ENCODE measurements around the gene CDCA3. TPM values are rescaled to one million over a fixed set of nuclear protein-coding genes. Genes with fewer than 3 reads are reported as not detected.
A peak's percentile ranks its signal among the peaks of the same experiment; 100 is the strongest.

The CDCA3 gene
- total RNA-seq, 1 donor from 2014 or later = 3.5 TPM

DNA sequence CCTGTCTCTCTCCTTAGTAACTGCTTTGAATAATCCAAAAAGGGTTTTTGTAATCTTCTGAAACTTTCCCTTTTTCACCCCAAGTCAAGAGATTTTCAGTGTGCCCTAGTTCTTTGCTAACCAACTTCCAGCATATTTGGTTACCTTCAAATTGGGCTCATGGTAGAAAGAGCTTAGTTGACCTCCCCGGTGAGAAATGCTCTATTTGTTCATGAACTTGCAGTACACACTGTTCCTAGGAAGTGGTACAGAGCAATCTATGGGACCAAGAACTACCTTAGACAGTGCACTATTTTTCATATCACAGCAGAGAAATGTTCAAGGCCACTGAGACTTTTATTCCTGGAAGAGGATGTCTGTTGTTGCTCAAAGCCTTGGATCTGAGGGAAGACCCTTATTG, 2.5 kb upstream of the CDCA3 start:
- no peak for DNase-seq (ENCODE audit: low read depth)

DNA sequence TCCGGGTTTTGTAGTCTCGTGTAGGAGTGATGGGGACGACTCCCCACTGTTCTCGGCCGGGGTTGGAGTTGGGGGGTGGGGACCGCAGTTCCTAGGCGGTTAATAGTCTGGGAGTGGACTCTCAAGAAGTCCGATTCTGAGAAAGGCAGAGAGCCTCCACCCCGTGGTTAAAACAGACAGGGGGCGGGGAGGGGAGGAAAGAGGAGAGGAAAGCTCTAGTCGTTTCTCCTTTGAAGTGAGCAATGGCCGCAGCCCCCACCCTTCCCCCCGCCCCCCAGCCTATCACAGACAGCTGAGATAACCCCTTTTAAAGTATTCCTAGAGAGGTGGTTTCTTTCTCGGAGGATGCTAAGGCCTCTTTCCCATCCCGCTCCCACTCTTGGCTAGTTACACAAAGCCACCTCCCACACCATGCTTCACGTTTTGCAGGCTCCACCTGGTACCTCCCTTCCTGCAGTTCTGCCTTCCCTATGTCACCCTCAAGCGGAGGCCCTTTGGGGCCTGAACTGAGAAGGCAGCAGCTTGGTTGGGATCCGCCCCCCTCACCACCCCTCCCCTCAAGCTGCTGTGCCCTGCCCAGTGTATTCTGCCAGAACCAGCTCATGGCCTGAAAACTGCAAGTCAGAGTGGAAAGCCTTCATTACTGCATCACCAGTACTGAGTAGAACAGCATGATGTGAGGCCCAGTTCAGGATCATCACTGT, 1.7 kb upstream of the CDCA3 start:
- DNase-seq (ENCODE audit: low read depth) = peak; percentile 66

DNA sequence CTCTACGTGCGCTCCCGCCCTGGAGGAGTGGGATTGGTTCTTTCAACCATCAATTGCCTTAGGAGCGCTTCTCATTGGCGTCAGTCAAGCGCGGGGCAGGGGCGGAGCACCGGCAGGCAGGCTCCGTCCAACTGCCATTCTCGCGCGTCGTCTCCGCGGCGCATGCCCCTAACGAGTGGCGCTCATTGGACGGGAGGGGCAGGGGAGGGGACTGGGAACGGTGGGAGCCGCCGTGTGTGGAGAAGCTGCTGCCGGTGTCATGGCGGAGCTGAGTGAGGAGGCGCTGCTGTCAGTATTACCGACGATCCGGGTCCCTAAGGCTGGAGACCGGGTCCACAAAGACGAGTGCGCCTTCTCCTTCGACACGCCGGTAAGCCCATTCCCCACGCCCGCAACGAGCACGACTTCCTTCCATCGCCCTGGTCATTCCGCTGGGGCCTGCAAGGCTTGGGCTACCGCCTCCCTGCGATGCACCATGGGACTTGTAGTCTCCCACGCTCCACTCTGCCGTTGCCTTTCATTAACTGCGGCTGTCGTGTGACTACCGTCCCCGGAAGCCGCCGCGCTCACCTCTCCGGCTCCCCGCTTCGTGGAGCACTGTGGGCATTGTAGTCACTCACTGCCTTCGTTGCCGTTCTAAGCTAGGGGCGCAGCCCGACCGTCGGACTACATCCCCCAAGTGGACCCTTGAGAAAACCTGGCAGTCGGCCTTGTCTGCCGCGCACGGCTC, 1.0 kb upstream of the CDCA3 start, which contains the start of gene USP5:
Gene USP5 (plus strand): TSS at position 230 of the 730 bp plus-strand sequence. CDS start 30 bp downstream, at position 260.
- peak; percentile 100 for DNase-seq (ENCODE audit: low read depth)

DNA sequence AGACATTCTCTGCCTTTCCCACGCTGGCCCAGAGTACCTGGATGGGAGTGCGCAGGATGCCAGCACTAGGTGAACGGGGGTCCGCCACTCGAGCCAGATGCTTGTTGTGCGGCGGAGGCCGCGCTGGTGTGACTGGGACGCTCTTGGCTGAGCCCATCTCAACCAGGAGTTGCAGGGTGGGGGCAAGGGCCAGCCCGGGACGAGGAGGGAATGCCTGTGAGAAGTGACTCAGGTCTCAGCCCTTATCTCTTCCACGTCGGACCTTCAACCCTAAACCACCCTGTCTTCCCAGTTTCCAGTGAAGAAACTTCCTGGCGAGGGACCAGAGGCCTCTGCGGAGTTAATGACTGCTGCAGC, 312 bp downstream of the CDCA3 start:
- no peak for DNase-seq (ENCODE audit: low read depth)

DNA sequence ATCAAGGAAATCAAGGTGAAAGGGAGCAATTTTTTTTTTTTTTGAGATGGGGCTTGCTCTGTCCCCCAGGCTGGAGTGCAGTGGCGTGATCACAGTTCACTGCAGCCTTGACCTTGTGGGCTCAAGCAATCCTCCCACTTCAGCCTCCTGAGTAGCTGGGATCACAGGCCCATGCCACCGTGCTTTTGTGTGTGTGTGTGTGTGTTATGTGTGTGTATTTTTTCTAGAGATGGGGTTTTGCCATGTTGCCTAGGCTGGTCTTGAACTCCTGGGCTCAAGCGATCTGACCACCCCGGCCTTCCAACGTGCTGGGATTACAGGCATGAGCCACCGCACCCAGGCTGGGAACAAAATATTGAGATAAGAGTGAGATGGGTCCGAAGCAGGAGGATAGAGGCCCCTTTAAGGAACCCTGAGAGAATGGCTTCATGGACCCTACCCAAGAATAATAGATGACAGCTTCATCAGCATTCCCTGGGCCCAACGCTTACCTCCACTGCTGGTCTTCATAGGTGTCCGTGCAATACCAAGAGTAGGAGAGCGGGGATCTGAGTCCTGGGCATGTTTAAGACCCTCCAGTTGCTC, 1.0 kb downstream of the CDCA3 start:
- no peak for DNase-seq (ENCODE audit: low read depth)

DNA sequence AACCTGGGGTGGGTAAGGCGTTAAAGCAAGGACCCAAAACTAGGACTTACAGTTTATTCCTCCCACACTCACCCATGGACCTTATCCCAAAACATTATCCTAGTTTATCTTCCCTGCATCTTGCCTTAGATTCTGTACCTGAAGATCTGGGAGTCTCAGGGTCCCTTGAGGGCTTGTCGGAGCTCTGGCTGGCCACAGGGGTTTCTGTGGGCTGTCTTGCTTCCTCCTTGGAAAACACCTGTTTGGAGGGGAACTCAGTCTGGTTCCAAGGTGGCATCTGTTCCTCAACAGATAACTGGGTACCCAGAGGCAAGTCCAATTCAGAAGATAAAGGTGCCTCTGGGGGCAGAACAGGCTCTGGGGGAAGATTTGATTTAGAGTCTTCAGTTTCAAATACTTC, 1.7 kb downstream of the CDCA3 start:
- no peak for DNase-seq (ENCODE audit: low read depth)

DNA sequence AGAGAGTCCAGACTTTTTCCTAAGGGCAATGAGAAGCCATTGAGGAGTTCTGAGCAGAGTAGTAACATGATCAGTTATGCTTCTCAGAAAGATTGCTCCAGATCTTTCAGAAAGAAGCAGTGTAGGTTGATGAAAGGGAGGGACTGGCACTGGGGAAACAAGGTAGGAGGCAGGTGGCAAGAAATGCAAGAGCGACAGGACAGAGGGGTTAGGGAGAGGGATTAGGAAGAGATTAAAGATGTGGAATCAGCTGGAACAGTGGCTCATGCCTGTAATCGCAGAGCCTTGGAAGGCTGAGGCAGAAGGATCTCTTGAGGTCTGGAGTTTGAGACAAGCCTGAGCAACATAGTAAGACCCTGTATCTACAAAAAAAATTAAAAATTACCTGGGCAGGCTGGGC, 3.4 kb downstream of the CDCA3 start:
- no peak for DNase-seq (ENCODE audit: low read depth)

DNA sequence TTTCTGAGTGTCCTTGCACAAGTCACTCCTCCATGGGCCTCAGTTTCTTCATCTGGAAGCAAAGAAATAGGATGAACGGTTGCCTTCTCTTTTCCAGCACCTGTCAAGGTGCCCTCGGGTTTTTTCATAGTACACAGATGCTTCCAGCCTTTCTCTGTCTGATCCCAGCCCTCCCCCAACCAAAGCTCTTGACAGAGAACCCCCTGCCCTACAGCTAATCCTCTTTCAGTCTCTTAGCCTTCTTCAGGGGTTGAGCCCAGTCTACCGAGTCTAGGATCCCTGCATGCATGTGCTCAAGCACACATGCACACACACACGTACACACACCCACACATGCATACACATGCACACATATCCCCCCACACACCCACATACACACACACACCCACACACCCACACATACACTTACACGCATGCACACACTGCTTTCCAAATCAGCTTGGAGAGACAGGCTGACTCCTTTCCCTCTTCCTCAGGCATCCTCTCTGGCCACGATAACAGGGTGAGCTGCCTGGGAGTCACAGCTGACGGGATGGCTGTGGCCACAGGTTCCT, 4.7 kb downstream of the CDCA3 start:
- no peak for DNase-seq (ENCODE audit: low read depth)

DNA sequence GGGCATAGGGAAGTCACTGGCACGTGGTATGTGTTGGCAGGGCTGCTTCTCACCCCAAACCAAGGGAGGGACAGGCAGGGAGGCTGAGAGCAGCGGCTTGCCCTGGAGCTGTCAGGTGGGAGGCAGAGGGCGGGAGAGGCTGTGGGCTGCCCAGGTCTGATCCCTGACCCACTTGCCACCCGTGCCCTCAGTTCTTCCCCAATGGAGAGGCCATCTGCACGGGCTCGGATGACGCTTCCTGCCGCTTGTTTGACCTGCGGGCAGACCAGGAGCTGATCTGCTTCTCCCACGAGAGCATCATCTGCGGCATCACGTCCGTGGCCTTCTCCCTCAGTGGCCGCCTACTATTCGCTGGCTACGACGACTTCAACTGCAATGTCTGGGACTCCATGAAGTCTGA, 5.7 kb downstream of the CDCA3 start:
- no peak for DNase-seq (ENCODE audit: low read depth)

DNA sequence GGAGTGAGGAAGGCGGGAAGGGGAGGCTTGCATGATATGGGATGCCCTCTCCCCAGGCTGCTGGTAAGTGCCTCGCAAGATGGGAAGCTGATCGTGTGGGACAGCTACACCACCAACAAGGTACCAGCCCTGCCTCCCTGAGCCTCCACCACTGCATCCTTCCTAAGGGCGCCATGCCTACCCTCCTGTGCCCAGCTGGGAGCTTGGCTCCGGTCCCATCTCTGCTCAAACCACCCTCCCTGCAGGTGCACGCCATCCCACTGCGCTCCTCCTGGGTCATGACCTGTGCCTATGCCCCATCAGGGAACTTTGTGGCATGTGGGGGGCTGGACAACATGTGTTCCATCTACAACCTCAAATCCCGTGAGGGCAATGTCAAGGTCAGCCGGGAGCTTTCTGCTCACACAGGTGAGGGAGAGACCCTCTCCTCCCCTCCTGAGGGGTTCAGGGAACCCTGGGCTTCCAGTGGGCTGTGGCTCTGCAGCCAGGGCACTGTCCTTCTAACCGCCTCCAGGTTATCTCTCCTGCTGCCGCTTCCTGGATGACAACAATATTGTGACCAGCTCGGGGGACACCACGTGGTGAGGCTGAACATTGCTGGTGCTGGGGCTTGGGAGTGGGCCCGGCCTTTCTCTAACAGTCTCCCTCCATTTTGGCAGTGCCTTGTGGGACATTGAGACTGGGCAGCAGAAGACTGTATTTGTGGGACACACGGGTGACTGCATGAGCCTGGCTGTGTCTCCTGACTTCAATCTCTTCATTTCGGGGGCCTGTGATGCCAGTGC, 7.8 kb downstream of the CDCA3 start:
- DNase-seq (ENCODE audit: low read depth) = no peak

DNA sequence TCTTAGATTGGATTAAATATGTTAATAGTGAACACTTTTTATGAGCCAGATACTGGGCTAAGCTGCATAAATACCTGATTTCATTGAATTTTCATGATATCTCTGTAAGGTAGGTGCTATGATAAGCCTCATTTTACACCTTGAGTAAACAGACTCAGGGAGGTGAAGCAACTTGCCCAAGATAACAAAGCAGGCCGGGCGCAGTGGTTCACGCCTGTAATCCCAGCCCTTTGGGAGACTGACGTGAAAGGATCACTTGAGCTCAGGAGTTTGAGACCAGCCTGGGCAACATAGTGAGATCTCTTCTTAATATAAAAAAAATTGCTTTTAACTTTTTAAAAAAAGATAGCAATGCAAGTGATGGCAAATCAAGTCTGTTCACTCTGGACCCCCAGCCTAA, 9.0 kb downstream of the CDCA3 start:
- no peak for DNase-seq (ENCODE audit: low read depth)

DNA sequence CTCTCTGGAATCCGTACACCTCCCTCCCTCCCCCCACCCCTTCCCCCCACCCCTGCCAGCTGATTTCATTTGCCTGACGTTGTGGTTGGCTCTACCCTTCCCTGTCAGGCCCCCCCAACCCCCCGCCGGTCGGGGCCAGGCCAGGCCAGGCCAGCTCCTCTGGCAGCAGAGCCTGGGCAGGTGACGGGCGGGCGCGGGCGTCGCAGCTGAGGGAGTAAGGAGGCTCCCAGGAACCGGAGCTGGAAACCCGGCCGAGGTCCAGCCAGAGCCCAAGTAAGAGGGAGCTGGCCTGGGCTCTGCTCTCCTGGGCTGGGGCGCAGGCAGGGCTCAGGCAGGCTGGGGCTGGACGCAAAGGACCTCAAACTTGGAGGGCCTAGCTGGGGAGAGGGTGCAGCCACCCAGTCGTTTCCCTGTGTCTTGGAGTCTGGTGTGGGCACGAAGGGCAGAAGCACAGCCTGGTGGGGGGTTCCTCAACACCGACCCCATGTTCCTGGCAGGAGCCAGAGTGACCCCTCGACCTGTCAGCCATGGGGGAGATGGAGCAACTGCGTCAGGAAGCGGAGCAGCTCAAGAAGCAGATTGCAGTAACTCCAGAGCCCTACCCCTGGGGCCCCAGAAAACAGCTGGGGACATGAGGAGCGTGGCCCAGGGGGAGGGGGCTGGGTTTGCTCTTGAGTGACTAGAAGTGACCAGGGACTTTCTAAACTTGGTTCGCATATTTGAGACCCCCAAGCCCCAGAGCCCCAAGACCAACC, 10.1 kb downstream of the CDCA3 start, which contains the start of gene GNB3:
Gene GNB3 (plus strand): TSS at position 165 of the 755 bp plus-strand sequence. CDS start 363 bp downstream, at position 528.
- DNase-seq (ENCODE audit: low read depth) = peak; percentile 30

DNA sequence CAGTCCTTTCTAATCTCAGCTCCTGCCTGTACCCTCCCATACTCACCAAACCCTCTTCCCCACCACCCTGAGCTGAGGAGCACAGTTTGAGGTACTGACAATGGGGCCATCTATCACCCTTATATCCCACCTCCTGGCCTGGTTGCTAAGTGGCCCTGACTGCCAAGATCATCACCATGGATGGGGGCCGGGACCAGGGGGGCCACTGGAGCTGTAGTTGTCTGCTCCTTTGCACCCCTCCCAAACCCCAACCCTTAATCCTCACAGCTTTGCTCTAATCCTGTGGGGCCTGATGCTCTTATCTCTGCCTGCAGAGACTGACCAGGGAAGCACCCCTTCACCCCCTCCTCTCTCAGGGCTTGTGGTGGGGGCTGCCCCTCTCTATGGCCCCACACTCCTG, 10.8 kb downstream of the CDCA3 start:
- DNase-seq (ENCODE audit: low read depth) = no peak

DNA sequence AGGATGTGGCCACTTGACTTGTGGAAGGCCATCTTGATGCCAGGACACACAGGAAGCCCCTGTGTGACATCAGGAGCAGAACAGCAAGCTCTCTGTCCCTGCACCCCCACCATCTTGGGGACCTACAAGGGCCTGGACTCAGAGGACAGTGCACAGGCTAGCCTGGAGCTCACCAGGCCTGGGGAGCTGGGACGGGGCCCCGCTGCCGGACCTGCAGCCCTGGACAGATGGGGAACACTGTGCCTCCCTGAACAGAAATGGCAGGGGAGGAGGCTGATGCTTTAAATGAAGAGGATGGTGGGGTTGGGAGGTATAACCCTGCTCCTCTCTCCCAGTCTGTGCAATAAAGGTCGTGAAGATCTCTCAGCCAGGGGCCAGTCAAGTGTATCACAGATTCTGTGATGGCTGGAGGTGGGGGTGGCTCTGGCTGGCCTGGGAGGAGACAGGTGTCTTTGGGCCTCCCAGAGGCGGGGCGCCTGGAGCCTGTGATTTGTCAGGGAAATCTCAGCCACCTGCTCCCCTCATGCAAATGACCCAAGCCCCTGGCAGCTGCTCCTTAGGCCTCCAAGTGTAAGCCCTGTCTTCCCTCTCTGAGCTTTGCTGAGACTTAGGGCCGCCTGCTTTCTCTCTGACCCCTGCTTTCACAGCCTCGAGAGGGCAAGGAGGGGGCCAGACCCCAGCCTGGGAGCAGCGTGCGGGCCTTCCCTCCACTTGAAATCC, 11.4 kb downstream of the CDCA3 start:
- DNase-seq (ENCODE audit: low read depth) = peak; percentile 74

DNA sequence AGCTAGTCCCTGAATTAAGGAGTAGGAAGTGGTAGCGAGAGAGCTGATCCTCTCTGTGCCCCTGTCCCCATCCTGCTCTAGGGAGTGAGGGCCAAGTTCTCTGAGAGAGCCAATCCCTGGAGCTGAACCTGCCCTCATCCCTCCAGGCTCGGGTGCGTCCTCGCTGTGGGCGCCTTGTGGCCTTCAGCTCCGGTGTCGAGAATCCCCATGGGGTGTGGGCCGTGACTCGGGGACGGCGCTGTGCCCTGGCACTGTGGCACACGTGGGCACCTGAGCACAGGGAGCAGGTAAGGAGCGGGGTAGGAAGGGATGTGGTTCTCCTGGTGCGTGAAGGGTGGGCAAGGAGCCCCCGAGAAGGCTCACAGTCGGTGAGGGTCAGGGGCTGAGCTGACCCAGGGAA, 12.2 kb downstream of the CDCA3 start:
- DNase-seq (ENCODE audit: low read depth) = no peak

DNA sequence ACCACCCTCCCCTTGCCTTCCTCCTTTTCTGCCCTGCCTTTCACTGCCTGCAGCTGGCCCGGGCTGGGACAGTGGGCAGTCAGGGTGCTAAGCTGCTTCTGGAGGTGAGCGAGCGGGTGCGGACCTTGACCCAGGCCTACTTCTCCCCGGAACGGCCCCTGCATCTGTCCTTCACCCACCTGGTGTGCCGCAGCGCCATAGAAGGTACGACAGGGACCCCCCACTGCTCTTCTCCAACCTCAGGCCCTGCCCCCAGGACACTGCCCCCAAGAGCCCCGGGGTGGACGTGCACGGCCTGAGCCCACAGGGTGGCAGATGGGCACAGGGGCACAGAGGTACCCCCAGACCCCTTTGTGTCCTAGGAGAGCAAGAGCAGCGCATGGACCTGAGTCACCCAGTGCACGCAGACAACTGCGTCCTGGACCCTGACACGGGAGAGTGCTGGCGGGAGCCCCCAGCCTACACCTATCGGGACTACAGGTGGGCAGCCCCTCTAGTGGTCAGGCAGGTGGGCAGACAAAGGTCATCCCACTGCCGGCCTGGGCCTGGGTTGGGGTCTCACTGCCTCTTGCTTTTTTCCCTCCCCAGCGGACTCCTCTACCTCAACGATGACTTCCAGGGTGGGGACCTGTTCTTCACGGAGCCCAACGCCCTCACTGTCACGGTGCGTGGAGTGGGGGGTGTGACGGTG, 13.6 kb downstream of the CDCA3 start:
- DNase-seq (ENCODE audit: low read depth) = no peak

DNA sequence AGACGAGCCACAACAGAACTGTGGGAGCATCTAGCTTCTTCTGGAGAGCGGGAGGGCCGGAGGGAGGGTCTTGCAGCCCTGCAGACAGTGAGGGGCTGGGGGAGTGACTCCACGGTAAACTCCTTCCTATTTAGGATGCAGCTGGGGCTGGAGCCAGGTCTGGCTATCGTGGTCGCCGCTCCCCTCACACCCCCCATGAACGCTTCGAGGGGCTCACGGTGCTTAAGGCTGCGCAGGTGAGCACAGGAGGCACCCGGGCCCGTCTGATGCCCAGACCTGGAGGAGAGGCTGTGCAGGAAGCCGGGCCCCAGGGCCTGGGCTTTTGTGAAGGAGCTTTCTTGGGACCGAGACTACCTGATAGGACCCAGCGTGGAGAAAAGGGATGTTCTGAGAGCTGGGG, 14.2 kb downstream of the CDCA3 start:
- DNase-seq (ENCODE audit: low read depth) = no peak

DNA sequence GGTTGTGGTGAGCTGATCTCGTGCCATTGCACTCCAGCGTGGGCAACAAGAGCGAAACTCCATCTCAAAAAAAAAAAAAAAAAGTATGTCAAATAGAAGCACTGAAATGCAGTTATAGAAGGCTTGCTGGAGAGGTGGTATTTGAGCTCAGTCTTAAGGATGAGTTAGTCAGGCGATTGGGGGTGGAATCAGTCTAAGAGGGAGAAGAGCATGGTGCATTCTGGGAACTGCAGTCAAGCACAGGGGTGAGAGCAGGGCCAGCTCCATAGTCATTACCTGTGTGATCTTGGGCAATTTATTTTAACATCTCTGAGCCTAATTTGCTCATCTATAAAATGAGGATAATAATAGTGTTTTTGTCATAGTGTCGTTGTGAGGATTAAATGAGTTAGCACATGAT, 16.2 kb downstream of the CDCA3 start:
- DNase-seq (ENCODE audit: low read depth) = no peak

DNA sequence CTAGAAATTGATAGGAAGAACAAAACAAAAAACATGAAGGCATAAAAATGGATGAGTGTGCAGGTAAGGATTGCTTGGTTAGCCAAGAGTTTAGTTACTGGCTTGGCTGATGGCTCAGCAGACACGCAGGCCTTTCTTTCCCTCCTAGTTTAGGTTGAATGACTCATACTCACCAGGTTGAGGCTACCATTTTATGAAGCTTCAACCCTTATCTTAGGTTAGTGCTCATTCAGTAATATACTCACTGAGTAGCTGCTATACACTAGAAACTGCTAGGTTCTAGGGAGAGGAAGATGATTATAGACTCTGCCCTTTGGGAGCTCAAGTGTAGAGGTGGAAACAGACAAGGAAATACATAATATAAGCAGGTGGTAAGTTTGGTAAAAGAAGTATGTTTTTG, 16.8 kb downstream of the CDCA3 start:
- DNase-seq (ENCODE audit: low read depth) = no peak
